Body of pancreas (tissue), 4 donors: ENCODE measurements around the gene ZBTB12.

ENCODE experiments used
- CTCF ChIP-seq, 7 experiments: fragments of 450-650 bp in 4 of 7; fragments of 200-600 bp in 3 of 7; sonication (generic) in 3 of 7; IDR thresholded peaks; one replicate each; pipeline ENCODE4 v1.5.1; 2016 to 2019; ENCODE audit warnings: antibody characterized with exemption in 7 of 7
- POLR2A ChIP-seq, 3 donors: fragments of 450-650 bp; IDR thresholded peaks; one replicate each; pipeline ENCODE4 v1.6.1; 2016; ENCODE audit warnings: antibody characterized with exemption in 3 of 3, mild to moderate bottlenecking in 2 of 3

- no peak for TF ChIP-seq CTCF (IDR thresholded peaks at IDR 0.05)
- TF ChIP-seq POLR2A (IDR thresholded peaks at IDR 0.05) = peak in 2 of 3 donors; percentile 71 to 83
Observed at GRCh38 chr6:31945507-31946369, 43.9 kb upstream of the ZBTB12 start, which contains the start of gene CFB.
